Uterus (tissue), 4 donors: ENCODE measurements around the gene ZNF19. TPM values are rescaled to one million over a fixed set of nuclear protein-coding genes. Genes with fewer than 3 reads are reported as not detected.

Source experiments
- DNase-seq, 2 donors: peaks; one replicate each; pipeline ENCODE4 v3.0.0-alpha.2; 2019 to 2020
- H3K27ac ChIP-seq, 2 donors: fragments of 200-600 bp; sonication (generic); 1 replicate in 1 of 2; 2 replicates in 1 of 2; pipeline ENCODE4 v1.5.1; 2016 to 2018
- H3K27me3 ChIP-seq, 2 donors: fragments of 200-600 bp; sonication (generic); one replicate each; pipeline ENCODE4 v1.5.1; 2018 to 2019; ENCODE audit warnings: control low read depth in 1 of 2
- H3K36me3 ChIP-seq, 2 donors: fragments of 200-600 bp; sonication (generic); one replicate each; pipeline ENCODE4 v1.5.1; 2019; ENCODE audit warnings: control low read depth in 1 of 2
- H3K4me1 ChIP-seq, 2 donors: fragments of 200-600 bp; sonication (generic); one replicate each; pipeline ENCODE4 v1.5.1; 2018 to 2019; ENCODE audit warnings: control low read depth in 1 of 2
- H3K4me3 ChIP-seq, 2 donors: fragments of 200-600 bp; sonication (generic); 1 replicate in 1 of 2; 2 replicates in 1 of 2; pipeline ENCODE4 v1.5.1; 2018 to 2019; ENCODE audit warnings: mild to moderate bottlenecking in 1 of 2
- H3K9me3 ChIP-seq, 2 donors: fragments of 200-600 bp; sonication (generic); one replicate each; pipeline ENCODE4 v1.5.1; 2019; ENCODE audit warnings: control low read depth in 1 of 2
- CTCF ChIP-seq, 4 experiments: fragments of 200-600 bp in 2 of 4; fragments of 450-650 bp in 2 of 4; sonication (generic) in 2 of 4; IDR thresholded peaks; one replicate each; pipeline ENCODE4 v1.5.1; 2016 to 2019; ENCODE audit warnings: antibody characterized with exemption in 4 of 4, mild to moderate bottlenecking in 2 of 4, moderate library complexity in 1 of 4
- POLR2A ChIP-seq, 2 donors: fragments of 450-650 bp; IDR thresholded peaks; one replicate each; pipeline ENCODE4 v1.6.1; 2016; ENCODE audit warnings: antibody characterized with exemption in 2 of 2, mild to moderate bottlenecking in 1 of 2, moderate library complexity in 1 of 2
- intact Hi-C: fragments of 100-400 bp; cut with DNase I; formaldehyde crosslinking; loops from one replicate; pipeline ENCODE4 v1.15.1; 2023; ENCODE audit warnings: low total_unique reads
- total RNA-seq, 4 donors: library from RNA; depleted of rRNA in 3 of 4; stranded (reverse); fragments of >200 nt in 3 of 4; gene quantifications; one replicate each; pipeline versions ENCODE4 v1.1.0 to v1.2.4, GENCODE V29; 2014 to 2023
- donor health status: DM: yes; HTN: yes; CAD: no.

The ZNF19 gene
- total RNA-seq, 4 donors from 2014 or later, result 0.59 to 21.5 (median 8.3) TPM

- no peaks in the 10 kb centered on the region for H3K4me1 ChIP-seq
- intact Hi-C loops, result no loop called here
Observed at GRCh38 chr16:71426069-71426879, 62.9 kb downstream of the ZNF19 start.

GRCh38 chr16:71425746-71426068 lies 63.4 kb downstream of the ZNF19 start:
- Histone ChIP-seq H3K4me3 (peak overlapping the region in 1 of 2 donors; percentile 28), H3K27me3 (no peaks in the 10 kb centered on the region), H3K9me3 (no peaks in the 10 kb centered on the region), H3K4me1 (no peaks in the 10 kb centered on the region), H3K36me3 (no peaks in the 10 kb centered on the region), H3K27ac (no peak overlapping the region)
- TF ChIP-seq CTCF (IDR thresholded peaks at IDR 0.05) (no peak), POLR2A (IDR thresholded peaks at IDR 0.05) (no peak)
- intact Hi-C loops, result no loop called here
- DNase-seq, result no peak

More at GRCh38 chr16:71426069-71426879, 62.9 kb downstream of the ZNF19 start:
- Histone ChIP-seq H3K27ac (no peak overlapping the region), H3K36me3 (no peaks in the 10 kb centered on the region), H3K4me3 (peak overlapping the region in 1 of 2 donors; percentile 28), H3K9me3 (no peaks in the 10 kb centered on the region), H3K27me3 (no peaks in the 10 kb centered on the region)
- peak in 1 of 2 donors; percentile 53 for DNase-seq
- TF ChIP-seq POLR2A (IDR thresholded peaks at IDR 0.05) (no peak), CTCF (IDR thresholded peaks at IDR 0.05) (no peak)

GRCh38 chr16:71424626-71425025 lies 64.5 kb downstream of the ZNF19 start:
- no peak for TF ChIP-seq CTCF (IDR thresholded peaks at IDR 0.05)
- no peak for TF ChIP-seq POLR2A (IDR thresholded peaks at IDR 0.05)
- no peak overlapping the region for H3K27ac ChIP-seq
- H3K9me3 ChIP-seq, result no peaks in the 10 kb centered on the region
- no peaks in the 10 kb centered on the region for H3K27me3 ChIP-seq
- intact Hi-C loops, result no loop called here
- H3K36me3 ChIP-seq, result no peaks in the 10 kb centered on the region
- DNase-seq, result no peak
- H3K4me3 ChIP-seq, result no peak overlapping the region
- H3K4me1 ChIP-seq, result no peaks in the 10 kb centered on the region

GRCh38 chr16:71423865-71424264 lies 65.3 kb downstream of the ZNF19 start:
- DNase-seq, result no peak
- Histone ChIP-seq H3K36me3 (no peaks in the 10 kb centered on the region), H3K4me3 (no peak overlapping the region), H3K4me1 (no peaks in the 10 kb centered on the region), H3K9me3 (no peaks in the 10 kb centered on the region), H3K27ac (no peak overlapping the region), H3K27me3 (no peaks in the 10 kb centered on the region)
- intact Hi-C loops, result no loop called here
- no peak for TF ChIP-seq CTCF (IDR thresholded peaks at IDR 0.05)
- TF ChIP-seq POLR2A (IDR thresholded peaks at IDR 0.05), result no peak

Other genes with a start within 250 kb of the ZNF19 start
- gene CMTR2, start 199.9 kb downstream of the ZNF19 start, total RNA-seq, result 10 to 100 TPM; 12.0 to 79.6 (median 14.0) TPM
- gene CALB2, start 130.6 kb downstream of the ZNF19 start, total RNA-seq, result 1 to 10 TPM in 1 of 4 donors, not detected in 3; 2.5 TPM
- gene TLE7, start 47.3 kb downstream of the ZNF19 start, total RNA-seq, result not detected
- gene ZNF23, start 27.1 kb downstream of the ZNF19 start, total RNA-seq, result 10 to 100 TPM in 2 of 4 donors, 1 to 10 TPM in 2; 2.4 to 12.8 (median 7.5) TPM
- gene CHST4, start 37.1 kb upstream of the ZNF19 start, total RNA-seq, result 1 to 10 TPM in 1 of 4 donors, not detected in 3; 6.4 TPM
- under 1 TPM in 2 of 4 donors, not detected in 2; 0.07 to 0.24 TPM for gene TAT, start 87.8 kb upstream of the ZNF19 start, total RNA-seq
- gene MARVELD3, start 136.9 kb upstream of the ZNF19 start, total RNA-seq, result 1 to 10 TPM in 2 of 4 donors, under 1 TPM in 1, not detected in 1; 0.21 to 5.7 (median 1.8) TPM
- gene PHLPP2, start 235.4 kb upstream of the ZNF19 start, total RNA-seq, result 10 to 100 TPM in 2 of 4 donors, 1 to 10 TPM in 2; 2.0 to 22.3 (median 10.7) TPM